ENCODE data around the gene CELA2A. TPM values are rescaled to one million over a fixed set of nuclear protein-coding genes. Genes with fewer than 3 reads are reported as not detected.
A peak's percentile ranks its signal among the peaks of the same experiment; 100 is the strongest.
"Not testable (repeated sequence)": the region's sequence is repeated elsewhere in the genome, so short reads cannot be mapped to it uniquely, and the experiment has no call there.

Gene CELA2A
- total RNA-seq, 1 donor from 2014 or later: not detected

DNA sequence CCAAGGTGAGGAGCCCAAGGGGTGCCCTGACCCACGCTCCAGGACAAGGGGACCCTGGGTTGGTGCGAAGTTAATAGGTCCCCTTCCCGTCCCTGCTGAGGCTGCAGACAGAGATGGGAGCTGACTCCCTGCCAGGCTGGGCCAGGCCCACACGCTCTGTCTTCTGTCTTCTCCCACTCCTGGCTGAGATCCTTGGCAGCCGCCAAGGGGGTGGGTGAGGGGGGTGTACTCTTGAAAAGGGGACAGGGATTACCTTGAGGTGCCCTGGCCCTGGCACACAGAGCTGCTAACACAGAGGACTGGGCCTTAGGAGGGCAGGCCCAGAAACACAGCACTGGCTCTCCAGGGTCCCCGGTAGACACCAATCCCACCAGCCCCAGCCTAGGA lies 29.3 kb upstream of the CELA2A start:
- no peak overlapping the region for H3K27ac Mint-ChIP-seq
- intact Hi-C loops (cut with micrococcal nuclease): no loop called here
- H3K9me3 Mint-ChIP-seq: no peaks in the 10 kb centered on the region
- H3K4me3 Mint-ChIP-seq (ENCODE audit: low read depth): no peak overlapping the region
- H3K27me3 Mint-ChIP-seq (ENCODE audit: low read depth): no peaks in the 10 kb centered on the region
- peaks cover 12% of the 10 kb centered on the region for H3K4me1 Mint-ChIP-seq (ENCODE audit: low read depth)
- no peak for DNase-seq (ENCODE audit: low spot score)
- peaks cover 36% of the 10 kb centered on the region for H3K36me3 Mint-ChIP-seq (ENCODE audit: low read depth)

DNA sequence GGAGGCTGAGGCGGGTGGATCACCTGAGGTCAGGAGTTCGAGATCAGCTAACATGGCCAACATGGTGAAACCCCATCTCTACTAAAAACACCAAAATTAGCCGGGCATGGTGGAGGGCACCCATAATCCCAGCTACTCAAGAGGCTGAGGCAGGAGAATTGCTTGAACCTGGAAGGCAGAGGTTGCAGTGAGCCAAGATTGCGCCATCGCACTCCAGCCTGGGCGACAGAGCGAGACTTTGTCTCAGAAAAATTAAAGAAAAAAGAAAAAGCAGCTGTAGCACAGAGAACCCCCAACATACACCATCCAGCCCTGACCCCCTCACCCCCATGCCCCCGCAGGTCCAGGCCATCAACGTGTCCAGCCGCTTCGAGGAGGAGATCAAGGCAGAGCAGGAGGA lies 28.3 kb upstream of the CELA2A start:
- H3K4me3 Mint-ChIP-seq (ENCODE audit: low read depth); DNase-seq (ENCODE audit: low spot score); H3K27me3 Mint-ChIP-seq (ENCODE audit: low read depth); H3K27ac Mint-ChIP-seq; intact Hi-C loops (cut with micrococcal nuclease); H3K9me3 Mint-ChIP-seq: not testable (repeated sequence)
- peaks cover 12% of the 10 kb centered on the region for H3K4me1 Mint-ChIP-seq (ENCODE audit: low read depth)
- H3K36me3 Mint-ChIP-seq (ENCODE audit: low read depth): peaks cover 36% of the 10 kb centered on the region

GRCh38 chr1:15428815-15429435 lies 27.6 kb upstream of the CELA2A start:
- Mint-ChIP-seq H3K27me3 (ENCODE audit: low read depth) (no peaks in the 10 kb centered on the region), H3K4me1 (ENCODE audit: low read depth) (peaks cover 12% of the 10 kb centered on the region), H3K9me3 (no peaks in the 10 kb centered on the region), H3K27ac (no peak overlapping the region), H3K36me3 (ENCODE audit: low read depth) (peaks cover 36% of the 10 kb centered on the region), H3K4me3 (ENCODE audit: low read depth) (no peak overlapping the region)
- intact Hi-C loops (cut with micrococcal nuclease): no loop called here
- DNase-seq (ENCODE audit: low spot score): no peak

DNA sequence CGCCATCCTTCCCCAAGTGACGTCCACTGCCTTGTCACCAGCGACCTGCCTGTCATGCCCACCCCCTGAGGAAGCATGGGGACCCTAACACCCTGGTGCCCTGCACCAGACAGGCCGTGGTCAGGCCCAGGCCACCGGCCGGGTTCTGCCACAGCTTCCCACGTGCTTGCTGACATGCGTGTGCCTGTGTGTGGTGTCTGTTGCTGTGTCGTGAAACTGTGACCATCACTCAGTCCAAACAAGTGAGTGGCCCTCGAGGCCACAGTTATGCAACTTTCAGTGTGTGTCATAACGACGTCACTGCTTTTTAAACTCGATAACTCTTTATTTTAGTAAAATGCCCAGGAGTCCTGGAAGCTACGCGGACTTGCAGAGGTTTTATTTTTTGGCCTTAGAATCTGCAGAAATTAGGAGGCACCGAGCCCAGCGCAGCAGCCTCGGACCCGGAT lies 26.8 kb upstream of the CELA2A start:
- no peak for DNase-seq (ENCODE audit: low spot score)
- Mint-ChIP-seq H3K36me3 (ENCODE audit: low read depth) (peaks cover 31% of the 10 kb centered on the region), H3K4me3 (ENCODE audit: low read depth) (no peak overlapping the region), H3K27me3 (ENCODE audit: low read depth) (no peaks in the 10 kb centered on the region), H3K4me1 (ENCODE audit: low read depth) (peaks cover 7% of the 10 kb centered on the region), H3K9me3 (no peaks in the 10 kb centered on the region), H3K27ac (no peak overlapping the region)
- intact Hi-C loops (cut with micrococcal nuclease): loop anchor here (2.0 kb wide), 1 partner anchor 45 kb away; no protein-coding TSS in a partner anchor

DNA sequence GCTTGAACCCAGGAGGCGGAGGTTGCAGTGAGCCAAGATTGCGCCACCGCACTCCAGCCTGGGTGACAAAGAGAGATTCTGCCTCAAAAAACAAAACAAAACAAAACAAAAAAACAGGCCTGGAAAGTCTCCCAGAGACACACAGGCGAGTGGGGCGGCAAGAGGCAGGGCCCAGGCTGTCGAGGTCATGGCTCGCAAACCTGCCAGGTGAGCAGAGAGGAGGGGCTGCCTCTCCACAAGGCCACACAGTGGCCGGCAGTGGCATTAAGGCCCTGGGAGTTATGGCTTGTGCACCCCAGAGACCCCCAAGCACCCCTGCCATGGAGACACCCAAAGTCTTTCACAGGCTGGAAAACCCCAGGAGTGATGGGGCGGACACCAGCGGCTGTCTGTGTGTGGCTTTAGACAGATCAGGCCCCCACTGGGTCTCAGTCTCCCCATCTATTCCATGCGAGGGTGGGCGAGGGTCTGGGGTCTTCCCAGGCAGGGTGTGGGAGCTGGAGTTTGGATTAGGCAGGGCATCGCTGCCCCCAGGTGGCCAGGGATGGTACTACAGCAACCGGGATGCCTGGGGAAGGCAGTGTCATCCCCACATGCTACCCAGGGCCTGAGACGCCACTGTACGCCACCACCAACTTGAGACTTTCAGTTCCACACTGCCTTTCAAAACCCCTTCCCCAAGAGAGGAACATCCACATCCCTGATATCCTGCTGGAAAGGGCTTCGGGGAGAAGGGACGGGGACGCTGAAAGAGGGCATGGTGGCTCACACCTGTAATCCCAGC lies 25.6 kb upstream of the CELA2A start:
- intact Hi-C loops (cut with micrococcal nuclease): loop anchor here (1.0 to 2.0 kb wide), 2 partner anchors 46 to 108 kb away; no protein-coding TSS in a partner anchor
- H3K4me1 Mint-ChIP-seq (ENCODE audit: low read depth): peaks cover 6% of the 10 kb centered on the region
- H3K4me3 Mint-ChIP-seq (ENCODE audit: low read depth): no peak overlapping the region
- H3K27ac Mint-ChIP-seq: no peak overlapping the region
- DNase-seq (ENCODE audit: low spot score): peak; percentile 57
- H3K27me3 Mint-ChIP-seq (ENCODE audit: low read depth): no peaks in the 10 kb centered on the region
- H3K9me3 Mint-ChIP-seq: no peaks in the 10 kb centered on the region
- H3K36me3 Mint-ChIP-seq (ENCODE audit: low read depth): peaks cover 23% of the 10 kb centered on the region

GRCh38 chr1:15431571-15431948 lies 25.0 kb upstream of the CELA2A start:
- Mint-ChIP-seq H3K27ac (no peak overlapping the region), H3K36me3 (ENCODE audit: low read depth) (peaks cover 18% of the 10 kb centered on the region), H3K9me3 (no peaks in the 10 kb centered on the region), H3K4me1 (ENCODE audit: low read depth) (peaks cover under 1% of the 10 kb centered on the region), H3K27me3 (ENCODE audit: low read depth) (no peaks in the 10 kb centered on the region), H3K4me3 (ENCODE audit: low read depth) (no peak overlapping the region)
- intact Hi-C loops (cut with micrococcal nuclease): loop anchor here (1.0 to 2.0 kb wide), 2 partner anchors 47 to 108 kb away; no protein-coding TSS in a partner anchor
- no peak for DNase-seq (ENCODE audit: low spot score)

DNA sequence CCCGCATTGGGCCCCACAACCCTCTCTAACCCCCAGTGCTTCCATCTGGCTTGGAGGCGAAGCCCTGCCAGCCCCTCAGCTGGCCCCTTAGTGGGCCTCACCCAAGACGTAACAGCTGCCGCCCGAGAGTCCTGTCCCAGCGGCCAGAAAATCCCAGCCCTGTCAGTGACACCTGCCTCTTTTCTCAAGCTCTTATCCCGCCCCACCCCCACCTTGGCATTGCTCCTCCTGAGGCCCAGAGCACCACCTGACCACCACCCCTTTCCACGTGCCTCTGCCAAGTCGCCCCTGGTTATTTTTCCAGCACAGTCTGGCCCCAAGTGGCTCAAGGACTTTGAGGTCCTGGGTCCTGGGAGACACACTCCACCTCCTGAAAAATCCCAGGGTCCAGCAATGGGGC lies 24.2 kb upstream of the CELA2A start:
- no peak overlapping the region for H3K27ac Mint-ChIP-seq
- H3K36me3 Mint-ChIP-seq (ENCODE audit: low read depth): peaks cover 14% of the 10 kb centered on the region
- no peaks in the 10 kb centered on the region for H3K27me3 Mint-ChIP-seq (ENCODE audit: low read depth)
- H3K4me1 Mint-ChIP-seq (ENCODE audit: low read depth): no peaks in the 10 kb centered on the region
- no peaks in the 10 kb centered on the region for H3K9me3 Mint-ChIP-seq
- DNase-seq (ENCODE audit: low spot score): no peak
- no peak overlapping the region for H3K4me3 Mint-ChIP-seq (ENCODE audit: low read depth)
- intact Hi-C loops (cut with micrococcal nuclease): no loop called here

GRCh38 chr1:15433471-15433870 lies 23.1 kb upstream of the CELA2A start:
- no peak overlapping the region for H3K4me3 Mint-ChIP-seq (ENCODE audit: low read depth)
- H3K4me1 Mint-ChIP-seq (ENCODE audit: low read depth): no peaks in the 10 kb centered on the region
- no peaks in the 10 kb centered on the region for H3K9me3 Mint-ChIP-seq
- H3K36me3 Mint-ChIP-seq (ENCODE audit: low read depth): peaks cover 8% of the 10 kb centered on the region
- intact Hi-C loops (cut with micrococcal nuclease): no loop called here
- H3K27me3 Mint-ChIP-seq (ENCODE audit: low read depth): no peaks in the 10 kb centered on the region
- DNase-seq (ENCODE audit: low spot score): no peak
- no peak overlapping the region for H3K27ac Mint-ChIP-seq

DNA sequence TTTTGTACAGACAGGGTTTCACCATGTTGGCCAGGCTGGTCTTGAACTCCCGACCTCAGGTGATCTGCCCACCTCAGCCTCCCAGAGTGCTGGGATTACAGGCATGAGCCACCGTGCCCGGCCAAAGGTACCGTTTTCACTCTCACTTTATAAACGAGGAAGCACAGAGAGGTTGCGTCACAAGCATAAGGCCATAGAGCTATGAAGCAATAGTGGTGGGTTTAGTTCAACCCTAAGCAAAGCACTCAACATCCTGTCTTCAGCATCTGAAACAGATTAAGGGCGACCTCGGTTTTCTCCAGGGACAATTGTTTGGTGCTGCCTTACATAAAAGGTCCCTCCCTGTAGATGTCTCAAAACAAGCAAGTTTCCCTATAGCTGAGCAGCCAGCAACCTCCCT lies 21.8 kb upstream of the CELA2A start:
- H3K4me3 Mint-ChIP-seq (ENCODE audit: low read depth); H3K9me3 Mint-ChIP-seq; H3K36me3 Mint-ChIP-seq (ENCODE audit: low read depth); H3K4me1 Mint-ChIP-seq (ENCODE audit: low read depth); DNase-seq (ENCODE audit: low spot score); H3K27ac Mint-ChIP-seq; intact Hi-C loops (cut with micrococcal nuclease); H3K27me3 Mint-ChIP-seq (ENCODE audit: low read depth): not testable (repeated sequence)

GRCh38 chr1:15435239-15436077 lies 21.1 kb upstream of the CELA2A start:
- H3K4me1 Mint-ChIP-seq (ENCODE audit: low read depth): no peaks in the 10 kb centered on the region
- H3K27me3 Mint-ChIP-seq (ENCODE audit: low read depth): no peaks in the 10 kb centered on the region
- H3K4me3 Mint-ChIP-seq (ENCODE audit: low read depth): no peak overlapping the region
- no peak for DNase-seq (ENCODE audit: low spot score)
- no peaks in the 10 kb centered on the region for H3K9me3 Mint-ChIP-seq
- H3K27ac Mint-ChIP-seq: no peak overlapping the region
- intact Hi-C loops (cut with micrococcal nuclease): no loop called here
- H3K36me3 Mint-ChIP-seq (ENCODE audit: low read depth): no peaks in the 10 kb centered on the region

DNA sequence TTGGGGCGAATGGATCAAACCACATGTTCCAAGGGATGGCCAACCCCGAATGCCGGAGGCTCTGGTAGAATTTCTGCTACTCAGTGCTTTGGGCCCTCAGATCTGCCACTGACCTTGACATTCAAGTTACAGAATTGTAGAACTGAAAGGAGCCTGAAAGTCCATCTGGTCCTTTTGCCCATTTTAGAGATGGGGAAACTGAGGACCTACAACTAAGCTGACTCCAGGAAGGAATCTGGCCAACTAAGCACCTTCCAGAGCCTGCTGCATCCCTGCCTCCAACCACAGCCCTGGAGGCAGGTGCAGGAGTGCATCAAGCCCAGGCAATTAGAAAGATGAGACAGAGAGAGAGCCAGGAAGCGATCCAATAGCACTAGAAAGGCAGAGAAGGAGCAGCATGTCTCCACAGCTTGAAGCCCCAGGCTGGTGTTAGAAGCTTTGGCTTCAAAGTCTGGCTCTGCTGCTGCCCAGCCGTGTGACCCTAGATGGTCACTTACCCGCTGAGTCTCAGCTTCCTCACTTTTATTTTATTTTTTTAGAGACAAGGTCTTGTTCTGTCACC lies 19.6 kb upstream of the CELA2A start:
- Mint-ChIP-seq H3K4me3 (ENCODE audit: low read depth) (no peak overlapping the region), H3K27ac (no peak overlapping the region), H3K27me3 (ENCODE audit: low read depth) (no peaks in the 10 kb centered on the region), H3K4me1 (ENCODE audit: low read depth) (no peaks in the 10 kb centered on the region), H3K9me3 (no peaks in the 10 kb centered on the region), H3K36me3 (ENCODE audit: low read depth) (no peaks in the 10 kb centered on the region)
- intact Hi-C loops (cut with micrococcal nuclease): no loop called here
- DNase-seq (ENCODE audit: low spot score): no peak

DNA sequence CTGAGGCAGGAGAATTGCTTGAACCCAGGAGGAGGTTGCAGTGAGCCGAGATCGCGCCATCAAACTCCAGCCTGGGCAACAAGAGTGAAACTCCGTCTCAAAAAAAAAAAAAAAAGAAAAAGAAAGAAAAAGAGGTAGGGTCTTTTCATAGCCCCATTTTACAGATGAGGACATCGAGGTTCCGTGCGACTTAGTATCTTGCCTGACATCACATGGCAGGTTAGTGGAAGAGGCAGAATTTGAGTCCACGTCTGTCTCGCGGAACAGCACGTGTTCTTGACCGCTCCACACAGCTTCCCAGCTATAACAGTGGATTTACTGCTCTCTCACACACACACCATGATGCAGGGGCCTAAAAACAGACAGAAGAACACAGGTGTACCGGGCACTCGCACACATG lies 17.2 kb upstream of the CELA2A start:
- Mint-ChIP-seq H3K27ac (no peak overlapping the region), H3K27me3 (ENCODE audit: low read depth) (peaks cover 2% of the 10 kb centered on the region), H3K9me3 (no peaks in the 10 kb centered on the region), H3K4me3 (ENCODE audit: low read depth) (no peak overlapping the region), H3K4me1 (ENCODE audit: low read depth) (no peaks in the 10 kb centered on the region), H3K36me3 (ENCODE audit: low read depth) (no peaks in the 10 kb centered on the region)
- no peak for DNase-seq (ENCODE audit: low spot score)
- intact Hi-C loops (cut with micrococcal nuclease): no loop called here

Data from activated T-helper 2 cell treated with anti-CD3 and anti-CD28 coated beads, Interferon-gamma antibody, Interleukin-2, Interleukin-4, amounts not matched to agents 10 μg/mL and 5 μg/mL and 100 μg/mL, durations not matched to agents 14 hours and 24 hours and 36 hours (primary cell).